AML-193 (cell line): ENCODE data around the gene SHPK.
"Not testable (repeated sequence)": the region's sequence is repeated elsewhere in the genome, so short reads cannot be mapped to it uniquely, and the experiment has no call there.

ENCODE experiments used
- DNase-seq, 2 experiments: peaks; one replicate each; lab custom pipeline; 2025; lab: John Stamatoyannopoulos, UW

The SHPK gene

GRCh38 chr17:3589784-3590183, 46.3 kb downstream of the SHPK start:
- no peak for DNase-seq

DNA sequence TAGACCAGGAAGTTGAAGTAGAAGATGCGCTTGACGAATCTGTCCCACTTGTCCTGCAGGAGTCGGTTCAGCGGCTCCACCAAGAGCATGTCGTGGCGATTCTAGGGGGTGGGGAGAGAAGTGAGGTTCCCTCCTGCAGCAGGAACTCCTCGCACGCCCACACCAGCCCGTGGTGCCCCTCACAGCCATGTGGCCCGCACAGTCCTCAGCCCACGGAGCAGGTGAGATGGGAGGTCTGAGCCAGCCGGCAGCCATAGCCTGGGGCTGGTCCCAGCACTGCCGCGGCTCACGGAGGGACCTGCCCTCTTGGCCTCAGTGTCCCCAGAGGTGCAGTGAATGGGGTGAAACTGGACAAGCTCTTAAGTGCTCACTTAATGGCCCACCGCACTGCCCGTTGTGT, 50.2 kb downstream of the SHPK start:
- no peak for DNase-seq

DNA sequence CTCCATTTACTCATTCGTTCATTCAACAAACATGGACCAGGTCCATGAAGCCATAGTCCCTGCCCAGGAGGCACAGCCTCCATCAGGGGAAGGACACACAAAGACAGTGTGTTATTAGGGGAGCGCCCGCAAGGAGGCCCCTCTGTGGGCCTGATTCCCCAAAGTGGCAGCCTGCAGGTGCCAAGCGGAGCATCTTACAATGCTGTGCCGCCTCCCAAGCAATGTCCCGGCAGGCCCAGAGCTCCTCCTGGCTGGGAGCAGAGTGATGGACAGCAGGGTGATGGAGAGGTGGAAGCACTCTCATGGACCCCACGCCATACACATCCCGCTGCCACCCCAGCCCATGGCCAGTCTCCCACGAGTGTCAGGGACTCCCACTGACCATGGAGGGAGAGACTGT, 52.6 kb downstream of the SHPK start:
- DNase-seq: no peak

- DNase-seq: no peak
Measured at GRCh38 chr17:3582915-3583314, 53.1 kb downstream of the SHPK start.

DNA sequence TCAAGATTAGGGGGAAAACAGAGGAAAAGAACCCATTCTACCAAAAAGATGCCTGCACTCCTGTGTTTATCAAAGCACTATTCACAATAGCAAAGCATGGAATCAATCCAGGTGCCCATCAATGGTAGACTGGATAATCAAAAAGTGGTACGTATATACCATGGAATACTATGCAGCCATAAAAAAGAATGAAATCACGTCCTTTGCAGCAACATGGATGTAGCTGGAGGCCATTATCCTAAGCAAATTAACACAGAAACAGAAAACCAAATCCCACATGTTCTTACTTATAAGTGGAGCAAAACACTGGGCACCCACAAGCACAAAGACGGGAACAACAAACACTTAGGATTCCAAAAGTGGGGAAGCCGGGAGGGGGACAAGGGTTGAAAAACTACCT, 57.4 kb downstream of the SHPK start:
- DNase-seq: not testable (repeated sequence)

DNA sequence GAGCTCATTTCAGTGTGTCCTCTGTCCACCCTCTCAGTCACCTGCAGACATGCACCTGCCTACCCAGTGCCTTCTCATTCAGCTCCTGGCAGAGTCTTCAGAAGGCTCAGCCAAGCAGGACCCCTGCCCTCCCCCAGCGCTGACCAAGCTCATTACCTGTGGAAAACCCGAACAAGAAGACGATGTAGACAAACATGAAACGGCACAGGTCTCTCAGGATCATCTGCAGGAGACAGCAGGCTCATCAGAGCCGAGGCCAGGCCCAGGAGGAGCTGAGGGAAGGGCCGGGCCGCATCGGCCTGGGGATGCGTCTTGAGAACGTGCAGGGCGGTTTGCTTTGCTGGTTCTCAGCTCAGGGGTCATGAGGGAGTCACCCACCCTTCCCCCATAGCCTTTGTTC, 59.1 kb downstream of the SHPK start:
- DNase-seq: no peak

DNA sequence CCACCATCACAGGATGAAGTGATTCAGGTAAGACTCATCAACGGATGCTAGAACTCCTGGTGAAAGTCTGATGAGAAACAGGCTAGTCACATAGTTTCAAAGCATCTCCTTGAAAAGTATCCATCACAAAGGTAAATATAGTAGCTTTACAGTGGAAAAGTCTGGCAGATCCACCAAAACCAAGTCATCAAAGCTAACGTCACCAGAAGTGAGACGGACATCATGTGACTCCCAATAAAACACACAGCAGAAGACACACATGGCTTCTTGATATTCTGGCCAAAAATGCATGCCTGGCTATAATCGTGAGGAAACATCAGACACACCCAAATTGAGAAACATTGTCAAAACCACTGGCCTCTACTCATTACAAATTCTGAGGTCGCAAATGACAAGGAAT, 60.5 kb downstream of the SHPK start:
- DNase-seq: no peak

GRCh38 chr17:3574231-3574630, 61.8 kb downstream of the SHPK start:
- no peak for DNase-seq

GRCh38 chr17:3573246-3574100, 62.6 kb downstream of the SHPK start:
- DNase-seq: no peak

DNA sequence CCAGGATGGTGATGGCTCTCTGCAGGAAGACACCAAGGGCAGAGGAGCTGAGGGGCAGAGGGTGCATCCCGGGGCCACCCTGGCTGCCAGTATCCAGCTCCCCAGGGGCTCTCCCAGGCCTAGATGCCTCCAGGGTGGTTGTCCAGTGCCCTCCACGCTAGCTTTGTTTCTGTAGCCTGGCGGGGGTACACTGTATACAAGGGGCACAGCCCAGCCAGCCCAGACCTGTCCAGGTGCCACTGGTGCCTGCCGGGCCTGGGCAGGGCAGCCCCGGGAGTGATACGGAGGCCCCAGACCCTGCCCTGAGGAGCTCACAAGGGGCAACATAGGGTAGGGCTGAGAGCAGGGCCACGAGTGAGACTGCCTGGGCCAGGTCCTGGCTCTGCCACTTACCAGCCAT, 63.8 kb downstream of the SHPK start:
- DNase-seq: no peak

GRCh38 chr17:3571043-3571900, 64.8 kb downstream of the SHPK start:
- no peak for DNase-seq

GRCh38 chr17:3569534-3570137, 66.4 kb downstream of the SHPK start:
- DNase-seq: no peak

DNA sequence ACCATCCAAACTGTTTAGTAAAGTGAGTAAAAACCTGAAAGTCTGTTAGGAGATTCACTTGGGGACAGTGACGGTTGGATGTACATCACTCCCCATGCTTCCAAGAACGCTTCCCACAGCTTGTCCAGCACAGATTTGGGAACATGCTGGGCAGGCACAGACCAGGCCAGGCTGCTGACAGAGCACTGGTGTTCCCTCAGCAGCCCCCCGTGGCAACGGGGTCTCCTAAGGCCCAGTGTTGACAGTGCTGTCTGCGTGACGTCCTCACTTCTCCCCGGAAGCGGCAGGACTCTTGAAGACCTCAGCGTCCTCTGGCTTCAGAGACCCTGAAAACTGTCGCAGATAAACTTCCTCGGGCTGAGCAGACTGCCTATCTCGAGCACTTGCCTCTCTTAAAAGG, 69.5 kb downstream of the SHPK start:
- DNase-seq: no peak

DNA sequence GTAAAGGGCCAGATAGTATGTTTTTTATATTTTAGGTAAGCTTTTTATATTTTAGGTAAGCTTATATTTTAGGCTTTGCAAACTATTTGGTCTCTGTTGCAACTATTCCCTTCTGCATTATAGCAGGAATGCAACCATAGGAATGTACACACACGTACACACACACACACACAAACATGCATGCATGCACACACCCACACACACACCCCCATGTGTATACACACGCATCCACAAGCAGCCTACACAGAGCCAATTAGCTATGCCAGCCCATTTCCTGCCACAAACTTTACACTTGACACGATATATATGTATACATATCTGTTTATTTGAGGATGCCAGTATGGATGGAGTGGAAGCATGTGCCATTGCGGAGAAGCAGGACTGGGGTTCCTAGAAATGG, 70.9 kb downstream of the SHPK start:
- DNase-seq: no peak

DNA sequence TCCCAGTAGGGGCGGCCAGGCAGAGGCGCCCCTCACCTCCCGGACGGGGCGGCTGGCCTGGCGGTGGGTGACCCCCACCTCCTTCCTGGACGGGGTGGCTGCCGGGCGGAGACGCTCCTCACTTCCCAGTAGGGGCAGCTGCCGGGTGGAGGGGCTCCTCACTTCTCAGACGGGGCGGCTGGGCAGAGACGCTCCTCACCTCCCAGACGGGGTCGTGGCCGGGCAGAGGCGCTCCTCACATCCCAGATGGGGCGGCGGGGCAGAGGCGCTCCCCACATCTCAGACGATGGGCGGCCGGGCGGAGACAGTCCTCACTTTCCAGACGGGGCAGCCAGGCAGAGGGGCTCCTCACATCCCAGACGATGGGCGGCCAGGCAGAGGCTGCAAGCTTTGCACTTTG, 71.8 kb downstream of the SHPK start:
- DNase-seq: not testable (repeated sequence)

DNA sequence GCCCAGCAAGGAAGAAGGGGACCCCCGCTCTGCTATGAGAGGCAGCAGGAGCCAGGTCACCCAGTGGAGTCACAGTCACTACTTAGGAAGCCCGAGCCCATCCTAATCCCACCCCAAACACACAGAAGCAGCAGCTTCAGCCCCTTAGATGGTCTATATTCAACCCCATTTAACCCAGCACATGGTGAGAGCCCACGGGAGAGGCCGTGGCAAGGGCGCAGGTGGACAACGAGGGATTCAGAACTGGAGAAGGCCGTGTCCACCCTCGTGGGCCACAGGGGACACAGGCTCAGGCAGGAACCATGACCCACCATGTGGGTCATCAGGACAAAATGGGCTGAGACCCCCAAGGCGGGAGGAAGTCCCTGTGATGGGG, 76.8 kb downstream of the SHPK start:
- no peak for DNase-seq

DNA sequence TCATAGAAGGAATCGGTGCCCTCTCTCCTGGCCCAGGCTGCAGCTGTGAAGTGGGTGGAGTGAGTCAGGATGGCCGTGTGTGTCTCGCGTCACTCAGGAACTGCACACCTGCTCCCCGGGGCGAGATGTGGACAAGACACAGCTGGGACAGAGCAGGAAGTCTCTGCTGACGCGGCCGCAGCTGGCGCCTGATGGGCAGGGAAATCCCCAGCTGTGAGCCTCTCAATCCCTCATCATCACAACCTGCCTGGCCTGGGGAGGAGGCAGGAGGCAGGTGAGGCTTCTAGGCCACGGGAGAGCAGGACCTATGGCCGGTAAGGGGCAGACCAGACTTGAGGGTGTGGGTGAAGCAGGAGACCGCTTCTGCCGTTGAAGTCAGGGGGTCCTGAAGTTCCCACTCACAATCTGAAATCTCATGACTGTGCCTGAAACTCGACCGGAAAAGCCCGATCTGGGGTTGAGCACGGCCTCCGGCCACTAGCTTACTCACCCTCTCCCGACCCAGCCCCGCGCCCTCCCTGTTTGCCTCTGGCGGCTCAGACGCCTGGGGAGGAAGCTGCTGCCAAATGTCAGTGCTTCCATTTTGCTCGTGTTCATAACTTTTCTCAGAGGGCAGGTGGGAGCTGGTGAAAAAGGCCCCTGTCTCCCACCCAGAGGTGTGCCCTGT, 77.3 kb downstream of the SHPK start:
- no peak for DNase-seq
